Muscle layer of duodenum (tissue), 2 donors: ENCODE results near the gene OPN4.
A peak's percentile ranks its signal among the peaks of the same experiment; 100 is the strongest.

ENCODE experiments used
- H3K27ac ChIP-seq: one replicate; pipeline ENCODE4 v1.7.0; 2013; ENCODE audit warnings: mild to moderate bottlenecking, low read length
- H3K27me3 ChIP-seq: one replicate; pipeline ENCODE4 v1.7.0; 2013; ENCODE audit warnings: low read depth, mild to moderate bottlenecking, control low read depth, low read length
- H3K36me3 ChIP-seq, 2 donors: one replicate each; pipeline ENCODE4 v1.7.0; 2013; ENCODE audit warnings: low read length in 2 of 2, control low read depth in 1 of 2, mild to moderate bottlenecking in 1 of 2; ENCODE audit not compliant: insufficient read depth in 2 of 2, control insufficient read depth in 1 of 2
- H3K4me1 ChIP-seq, 2 donors: one replicate each; pipeline ENCODE4 v1.7.0; 2013; ENCODE audit warnings: low read length in 2 of 2, mild to moderate bottlenecking in 2 of 2, control low read depth in 1 of 2, moderate library complexity in 1 of 2; ENCODE audit not compliant: insufficient read depth in 2 of 2, control insufficient read depth in 1 of 2
- H3K4me3 ChIP-seq, 2 donors: one replicate each; pipeline ENCODE4 v1.7.0; 2013; ENCODE audit warnings: low read length in 2 of 2, low read depth in 1 of 2, mild to moderate bottlenecking in 1 of 2
- H3K9me3 ChIP-seq, 2 donors: one replicate each; pipeline ENCODE4 v1.7.0; 2013; ENCODE audit warnings: low read length in 2 of 2, control low read depth in 1 of 2, mild to moderate bottlenecking in 1 of 2; ENCODE audit not compliant: control insufficient read depth in 1 of 2
- donor health status: healthy.

Gene OPN4

DNA sequence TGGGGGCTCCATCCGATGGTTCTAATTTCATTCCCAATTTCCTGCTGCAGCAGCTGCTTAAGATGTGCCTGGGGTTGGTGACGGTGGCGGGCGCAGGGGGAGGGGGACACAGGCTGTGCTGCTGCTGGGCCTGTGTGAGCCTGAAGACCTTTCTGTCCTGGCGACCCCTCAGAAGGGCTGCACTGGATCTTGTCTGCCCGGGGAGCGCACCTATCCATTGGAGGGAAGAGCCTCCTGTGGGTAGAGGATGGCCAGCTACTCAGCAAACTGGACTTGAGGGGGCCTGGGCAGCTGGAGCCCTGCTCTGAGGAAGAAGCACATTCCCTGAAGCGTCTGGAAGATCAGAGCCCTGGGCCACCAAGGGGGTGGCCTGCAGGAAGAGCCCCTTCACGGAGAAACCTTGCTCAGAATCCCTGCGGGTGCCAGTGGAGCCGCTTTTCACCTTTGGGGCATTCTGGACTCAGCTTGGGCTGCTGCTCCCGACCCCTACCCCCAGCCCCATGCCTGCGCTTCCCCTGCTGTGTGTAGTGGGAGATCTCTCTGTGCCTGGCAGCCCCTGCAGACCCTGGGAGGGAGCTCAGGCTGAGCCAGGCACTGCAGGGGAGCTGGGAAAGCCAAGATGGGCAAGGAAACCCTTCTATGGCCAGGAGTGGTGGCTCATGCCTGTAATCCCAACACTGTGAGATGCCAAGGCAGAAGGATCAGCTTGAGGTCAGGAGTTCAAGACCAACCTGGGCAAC, 31.7 kb downstream of the OPN4 start:
- Histone ChIP-seq H3K36me3 (no peaks in the 10 kb centered on the region), H3K4me1 (peaks cover 6 to 58% of the 10 kb centered on the region in 2 donors)

DNA sequence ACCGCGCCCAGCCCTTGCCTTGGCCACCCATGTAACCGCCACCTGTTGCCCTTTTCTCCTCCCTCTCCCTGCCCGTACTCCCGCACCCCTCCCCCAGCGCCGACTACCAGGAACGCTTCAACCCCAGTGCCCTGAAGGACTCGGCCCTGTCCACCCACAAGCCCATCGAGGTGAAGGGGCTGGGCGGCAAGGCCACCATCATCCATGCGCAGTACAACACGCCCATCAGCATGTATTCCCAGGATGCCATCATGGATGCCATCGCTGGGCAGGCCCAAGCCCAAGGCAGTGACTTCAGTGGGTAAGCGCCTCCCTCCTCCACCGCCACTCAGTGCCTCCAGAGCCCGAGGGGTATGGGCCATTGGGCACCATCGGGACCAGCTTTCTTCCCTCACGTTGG, 32.6 kb downstream of the OPN4 start:
- no peaks in the 10 kb centered on the region for H3K9me3 ChIP-seq
- H3K27me3 ChIP-seq, result no peaks in the 10 kb centered on the region
- H3K4me3 ChIP-seq, result no peak overlapping the region
- peaks cover 6 to 50% of the 10 kb centered on the region in 2 donors for H3K4me1 ChIP-seq
- H3K36me3 ChIP-seq, result no peaks in the 10 kb centered on the region
- H3K27ac ChIP-seq, result peak overlapping the region; percentile 86

More for the DNA sequence above, 31.7 kb downstream of the OPN4 start:
- no peaks in the 10 kb centered on the region for H3K9me3 ChIP-seq
- no peaks in the 10 kb centered on the region for H3K27me3 ChIP-seq
- no peak overlapping the region for H3K27ac ChIP-seq
- H3K4me3 ChIP-seq, result no peak overlapping the region

DNA sequence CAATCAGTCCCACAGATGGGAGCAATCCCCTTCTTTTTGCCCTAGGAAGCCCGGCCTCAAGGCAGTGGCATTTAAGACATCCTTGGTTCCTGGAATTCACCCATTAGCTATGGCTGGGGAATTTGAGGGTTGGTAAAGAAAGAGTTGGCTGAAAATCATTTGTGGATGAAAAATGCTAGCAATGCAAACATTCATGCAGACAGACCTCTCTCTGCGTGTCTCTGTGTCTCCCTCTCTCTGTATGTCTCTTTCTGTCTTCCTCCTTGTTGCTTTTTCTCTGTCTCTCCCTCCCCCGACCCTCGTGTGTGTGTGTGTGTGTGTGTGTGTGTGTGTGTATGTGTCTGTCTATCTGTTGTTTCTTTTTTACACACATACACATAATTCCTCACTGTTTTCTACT, 33.4 kb downstream of the OPN4 start:
- no peak overlapping the region for H3K4me3 ChIP-seq
- no peaks in the 10 kb centered on the region for H3K9me3 ChIP-seq
- H3K36me3 ChIP-seq, result no peaks in the 10 kb centered on the region
- H3K27me3 ChIP-seq, result no peaks in the 10 kb centered on the region
- H3K27ac ChIP-seq, result peak overlapping the region; percentile 86
- H3K4me1 ChIP-seq, result peaks cover 6 to 46% of the 10 kb centered on the region in 2 donors

DNA sequence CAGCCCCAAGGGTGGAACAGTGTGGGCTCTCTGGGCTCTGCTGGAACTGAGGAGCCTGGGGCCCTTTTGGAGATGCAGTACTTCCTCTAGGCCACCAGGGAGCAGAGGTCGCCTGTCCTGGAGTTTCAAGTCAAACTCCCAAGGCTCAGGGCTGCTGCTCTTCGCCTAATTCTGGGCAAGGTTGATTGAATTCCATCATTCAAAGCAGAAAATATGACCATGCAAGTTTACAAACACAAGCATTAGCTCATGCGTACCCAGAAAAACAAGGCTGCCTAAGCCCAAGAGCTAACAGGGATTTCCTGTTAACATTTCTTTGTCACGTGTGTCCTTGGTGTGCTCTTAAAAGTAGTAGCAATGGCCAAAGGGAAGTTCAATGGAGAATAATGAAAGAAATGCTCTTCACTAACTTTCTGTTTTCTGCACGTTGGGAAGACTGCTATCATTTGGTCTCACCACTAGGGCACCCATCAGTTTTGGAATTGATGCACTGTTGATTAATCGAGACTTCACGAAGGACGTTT, 34.1 kb downstream of the OPN4 start:
- Histone ChIP-seq H3K4me1 (peaks cover 6 to 45% of the 10 kb centered on the region in 2 donors), H3K4me3 (no peak overlapping the region), H3K36me3 (no peaks in the 10 kb centered on the region), H3K27me3 (no peaks in the 10 kb centered on the region), H3K27ac (no peak overlapping the region), H3K9me3 (no peaks in the 10 kb centered on the region)

DNA sequence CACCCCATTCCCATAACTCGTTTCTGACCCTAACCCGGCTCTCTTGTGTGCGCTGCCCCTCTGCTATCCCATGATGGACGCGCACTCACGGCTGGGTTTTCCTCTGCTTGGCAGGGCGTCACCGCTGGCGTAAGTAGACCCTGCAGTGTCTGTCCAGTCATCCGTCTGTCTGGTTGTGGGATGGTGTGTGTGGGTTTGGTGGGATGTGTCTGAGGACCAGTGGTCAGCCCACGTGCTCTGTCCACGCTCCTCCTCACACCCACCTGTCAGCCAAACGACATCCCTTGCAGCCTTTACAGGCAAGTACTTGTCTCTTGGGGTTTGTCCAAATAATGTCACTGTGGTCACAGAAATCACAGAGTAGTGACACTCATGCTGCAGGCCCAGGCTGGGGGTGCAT, 34.8 kb downstream of the OPN4 start:
- Histone ChIP-seq H3K9me3 (no peaks in the 10 kb centered on the region), H3K4me1 (peaks cover 10 to 43% of the 10 kb centered on the region in 2 donors), H3K36me3 (no peaks in the 10 kb centered on the region), H3K27ac (no peak overlapping the region), H3K27me3 (no peaks in the 10 kb centered on the region), H3K4me3 (no peak overlapping the region)

DNA sequence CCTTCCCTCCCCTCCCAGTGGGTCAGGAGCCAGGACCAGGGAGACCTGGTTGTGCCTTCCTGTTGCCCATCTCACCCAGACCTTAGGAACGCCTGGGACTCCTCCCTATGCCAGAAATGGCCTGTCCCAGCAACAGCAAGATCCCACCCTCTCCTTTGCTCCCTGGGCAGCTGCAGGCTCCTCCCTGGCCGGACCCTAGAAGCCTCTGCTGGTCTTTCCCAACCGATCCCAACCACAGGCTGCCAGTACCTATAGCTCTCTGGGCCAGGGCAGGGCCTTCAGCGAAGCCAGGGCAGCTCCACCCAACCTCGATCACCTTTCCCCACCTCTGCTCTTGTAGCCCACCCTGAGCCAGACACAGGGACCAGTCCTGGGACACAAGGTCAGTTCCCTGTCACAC, 35.9 kb downstream of the OPN4 start:
- peaks cover 10 to 32% of the 10 kb centered on the region in 2 donors for H3K4me1 ChIP-seq
- no peak overlapping the region for H3K4me3 ChIP-seq
- no peaks in the 10 kb centered on the region for H3K9me3 ChIP-seq
- peaks cover 0 to 4% of the 10 kb centered on the region in 2 donors for H3K36me3 ChIP-seq
- H3K27me3 ChIP-seq, result no peaks in the 10 kb centered on the region
- H3K27ac ChIP-seq, result no peak overlapping the region

DNA sequence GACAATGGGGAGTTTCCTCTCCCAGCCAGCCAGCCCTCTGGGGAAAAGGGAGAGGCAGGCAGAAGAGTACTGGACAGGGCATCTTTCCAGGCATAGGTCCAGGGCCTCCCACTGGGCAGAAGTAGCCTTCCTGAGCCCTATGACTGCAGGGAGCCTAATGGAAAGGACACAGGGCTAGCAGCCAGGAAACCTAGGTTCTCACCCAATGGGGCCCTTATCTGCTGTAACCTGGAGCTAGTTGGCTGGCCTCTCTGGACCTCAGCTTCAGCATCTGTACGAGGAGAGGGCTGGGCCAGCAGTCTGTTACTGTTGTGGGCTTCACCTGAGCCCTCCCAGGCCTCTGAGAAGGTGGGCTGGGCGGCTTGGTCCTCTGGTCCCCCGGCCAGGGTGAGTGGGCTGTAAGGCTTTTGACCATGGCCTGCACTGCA, 36.3 kb downstream of the OPN4 start:
- Histone ChIP-seq H3K4me3 (no peak overlapping the region), H3K27me3 (no peaks in the 10 kb centered on the region), H3K27ac (no peak overlapping the region), H3K4me1 (peaks cover 10 to 32% of the 10 kb centered on the region in 2 donors), H3K9me3 (no peaks in the 10 kb centered on the region), H3K36me3 (peaks cover 0 to 6% of the 10 kb centered on the region in 2 donors)

DNA sequence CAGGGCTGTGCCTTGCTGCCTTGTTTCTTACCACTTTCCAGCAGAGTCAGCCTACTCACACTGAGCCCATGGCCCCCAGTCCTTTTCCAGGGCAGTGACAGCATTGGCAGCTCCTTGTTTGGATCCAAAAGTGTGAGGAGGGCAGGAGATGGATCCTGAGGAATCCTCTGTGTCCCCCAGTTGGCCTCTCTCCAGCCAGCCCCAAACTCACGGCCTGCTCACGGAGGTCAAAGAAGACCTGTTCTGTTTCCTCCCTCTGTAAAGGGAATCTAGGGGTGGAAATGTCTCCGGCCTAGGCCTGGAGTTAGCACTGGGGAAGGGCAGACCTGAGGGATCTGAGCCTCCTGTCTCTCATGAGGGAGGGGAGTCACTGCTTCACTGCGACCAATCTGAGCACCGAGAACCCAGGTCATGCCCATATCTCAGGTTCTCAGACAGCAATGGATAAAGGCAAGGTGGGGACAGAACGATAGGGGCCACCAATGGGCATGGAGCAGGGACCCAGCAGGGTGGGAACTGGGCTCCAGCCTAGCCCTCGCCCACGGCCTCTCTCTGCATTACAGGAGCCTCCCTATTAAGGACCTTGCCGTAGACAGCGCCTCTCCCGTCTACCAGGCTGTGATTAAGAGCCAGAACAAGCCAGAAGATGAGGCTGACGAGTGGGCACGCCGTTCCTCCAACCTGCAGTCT, 37.1 kb downstream of the OPN4 start:
- Histone ChIP-seq H3K9me3 (no peaks in the 10 kb centered on the region), H3K4me3 (no peak overlapping the region), H3K27ac (no peak overlapping the region), H3K36me3 (peaks cover 0 to 7% of the 10 kb centered on the region in 2 donors), H3K4me1 (peaks cover 10 to 32% of the 10 kb centered on the region in 2 donors), H3K27me3 (no peaks in the 10 kb centered on the region)

DNA sequence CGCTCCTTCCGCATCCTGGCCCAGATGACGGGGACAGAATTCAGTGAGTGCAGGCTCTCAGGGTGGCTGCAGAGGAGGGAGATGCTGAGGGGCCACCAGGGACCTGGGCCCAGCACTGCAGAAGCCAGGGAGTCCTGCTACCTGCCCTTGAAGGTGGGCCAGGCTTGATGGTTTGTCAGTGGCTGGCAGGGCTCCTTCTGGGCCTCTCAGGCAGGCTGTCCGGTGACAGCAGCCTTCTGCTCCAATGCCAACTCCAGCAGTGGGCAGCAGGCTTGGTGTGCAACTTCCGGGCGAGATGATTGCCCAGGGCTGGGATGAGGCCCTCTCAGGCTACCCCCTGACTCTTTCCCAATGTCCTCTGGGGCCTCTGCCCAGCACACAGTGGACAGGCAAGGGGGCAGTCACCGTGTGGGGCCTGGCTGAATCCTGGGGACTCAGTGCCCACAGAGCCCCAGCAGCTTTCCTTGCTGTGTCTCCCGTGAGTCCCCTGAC, 37.7 kb downstream of the OPN4 start:
- no peak overlapping the region for H3K4me3 ChIP-seq
- H3K4me1 ChIP-seq, result peaks cover 10 to 31% of the 10 kb centered on the region in 2 donors
- H3K36me3 ChIP-seq, result peaks cover 0 to 7% of the 10 kb centered on the region in 2 donors
- no peak overlapping the region for H3K27ac ChIP-seq
- no peaks in the 10 kb centered on the region for H3K9me3 ChIP-seq
- no peaks in the 10 kb centered on the region for H3K27me3 ChIP-seq

DNA sequence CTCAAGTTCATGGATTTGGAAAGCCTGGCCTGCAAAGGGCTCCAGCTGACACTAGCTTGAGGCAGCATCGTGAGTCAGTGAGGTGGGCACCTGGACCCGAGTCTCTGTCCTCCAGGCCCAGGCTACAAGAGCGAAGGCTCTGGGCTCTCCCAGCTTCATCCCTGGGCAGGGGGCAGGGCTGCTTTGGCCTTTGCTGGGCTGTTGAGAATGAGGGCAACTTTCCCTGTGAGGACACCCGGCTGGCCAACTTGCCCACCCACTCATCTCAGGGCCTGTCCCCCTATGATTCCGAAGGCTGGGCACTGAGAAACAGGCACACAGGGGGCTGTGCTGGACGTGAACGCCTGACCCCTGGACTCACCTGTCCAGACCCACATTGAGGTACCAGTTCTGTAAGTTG, 38.3 kb downstream of the OPN4 start:
- Histone ChIP-seq H3K27me3 (no peaks in the 10 kb centered on the region), H3K4me1 (peaks cover 10 to 25% of the 10 kb centered on the region in 2 donors), H3K4me3 (no peak overlapping the region), H3K9me3 (no peaks in the 10 kb centered on the region), H3K36me3 (peaks cover 0 to 7% of the 10 kb centered on the region in 2 donors), H3K27ac (no peak overlapping the region)

DNA sequence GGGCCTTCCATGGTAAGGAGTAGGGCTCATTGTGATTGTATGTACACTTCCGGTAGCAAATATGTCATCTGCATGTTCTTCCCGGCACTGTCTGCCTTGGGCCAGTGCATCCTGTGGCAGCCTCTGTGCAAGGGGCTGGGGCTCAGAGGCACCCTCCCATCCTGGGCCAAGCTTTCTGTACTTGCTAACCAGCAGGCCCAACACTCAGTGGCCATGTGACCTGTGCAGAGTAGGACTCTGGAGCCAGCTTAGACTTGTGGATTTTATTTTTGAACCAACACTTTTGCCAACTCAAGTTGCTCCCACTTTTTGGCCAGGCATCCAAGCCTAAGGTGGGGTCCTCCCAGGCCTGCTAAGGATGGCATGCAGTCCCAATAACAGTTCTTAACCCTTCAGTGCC, 38.9 kb downstream of the OPN4 start:
- H3K4me1 ChIP-seq, result peaks cover 6 to 21% of the 10 kb centered on the region in 2 donors
- no peak overlapping the region for H3K4me3 ChIP-seq
- no peak overlapping the region for H3K27ac ChIP-seq
- H3K36me3 ChIP-seq, result peaks cover 0 to 7% of the 10 kb centered on the region in 2 donors
- H3K27me3 ChIP-seq, result no peaks in the 10 kb centered on the region
- H3K9me3 ChIP-seq, result no peaks in the 10 kb centered on the region
